NCI-H1436 (cell line): ENCODE data around the gene RGS19.

Experiments
- DNase-seq: peaks from one replicate; lab custom pipeline; 2025; lab: John Stamatoyannopoulos, UW

Gene RGS19

DNA sequence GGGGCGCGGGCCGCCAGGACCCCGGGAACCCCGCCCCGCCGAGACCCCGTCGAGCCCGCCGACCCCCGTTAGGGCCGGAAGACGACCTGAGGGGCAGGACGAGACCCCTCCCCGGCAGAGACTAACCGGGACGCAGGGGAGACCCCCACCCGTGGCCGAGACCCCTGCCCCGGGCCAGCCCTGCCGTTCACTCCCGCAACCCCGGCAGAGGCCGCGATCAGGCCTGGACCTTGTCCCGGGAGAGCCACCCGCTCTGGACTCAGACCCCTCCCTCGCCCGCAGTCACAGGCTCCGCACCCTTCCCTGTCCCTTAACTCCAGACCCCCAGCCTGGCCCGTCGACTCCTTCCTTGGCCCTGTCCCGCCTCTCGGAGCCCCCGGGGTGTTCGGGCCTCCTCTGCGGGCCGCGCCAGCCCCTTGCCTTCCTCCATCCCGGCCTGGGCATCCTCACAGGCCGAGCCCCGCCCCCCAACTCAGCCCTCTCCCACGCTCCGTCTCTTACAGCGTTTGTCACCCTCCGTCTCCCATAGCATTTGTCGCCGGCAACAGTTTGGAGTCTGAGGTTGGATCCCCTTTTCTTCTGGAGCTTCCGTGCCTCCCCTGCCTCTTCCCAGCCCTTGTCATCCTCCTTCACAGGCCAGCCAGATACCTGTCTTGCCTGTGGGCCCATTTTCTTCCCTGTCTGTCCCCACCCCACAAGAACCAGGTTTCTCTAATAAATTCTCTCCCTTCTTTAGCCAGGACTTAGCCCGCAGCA, 15.8 kb downstream of the RGS19 start:
- no peak for DNase-seq

DNA sequence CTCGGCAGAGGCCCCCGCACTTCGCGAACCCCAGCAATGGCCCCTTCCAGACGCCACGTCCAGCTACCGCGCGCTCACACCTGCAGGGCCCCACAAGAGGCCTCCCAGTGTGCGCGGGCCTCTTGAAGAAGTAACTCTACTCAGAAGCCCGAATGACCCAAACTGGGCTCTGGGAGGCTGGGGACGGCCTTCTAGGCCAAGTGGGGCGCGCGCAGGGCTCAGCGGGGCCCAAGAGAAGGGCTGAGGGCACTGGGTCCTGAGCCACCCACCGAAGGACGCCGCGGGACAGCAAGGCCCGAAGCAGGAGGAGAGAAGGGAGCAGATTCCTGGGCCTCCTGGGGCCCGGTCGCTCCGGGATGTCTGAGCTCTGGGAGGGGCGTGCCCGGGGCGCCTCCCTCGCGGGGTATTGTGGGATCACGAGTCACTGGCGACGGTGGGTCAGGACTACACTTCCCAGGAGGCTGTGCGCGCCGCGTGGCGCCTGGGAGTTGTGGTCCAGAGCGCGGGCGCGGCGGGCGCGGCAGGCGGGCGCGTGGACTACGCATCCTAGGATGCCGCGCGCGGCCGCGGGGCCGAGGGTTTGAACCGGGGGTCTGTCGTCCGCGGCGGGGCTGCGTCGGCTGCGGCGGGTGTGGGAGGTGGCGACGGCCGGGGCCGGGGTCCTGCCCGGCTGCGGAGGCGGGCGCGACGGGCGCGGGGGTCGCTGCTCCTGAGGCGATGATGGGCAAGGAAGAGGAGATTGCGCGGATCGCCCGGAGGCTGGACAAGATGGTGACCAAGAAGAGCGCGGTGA, 16.5 kb downstream of the RGS19 start, which contains the start of gene TCEA2:
TSS of gene TCEA2 (plus strand) at position 603 of the 793 bp plus-strand sequence. CDS start at position 718, 115 bp downstream.
- peak; percentile 91 for DNase-seq

DNA sequence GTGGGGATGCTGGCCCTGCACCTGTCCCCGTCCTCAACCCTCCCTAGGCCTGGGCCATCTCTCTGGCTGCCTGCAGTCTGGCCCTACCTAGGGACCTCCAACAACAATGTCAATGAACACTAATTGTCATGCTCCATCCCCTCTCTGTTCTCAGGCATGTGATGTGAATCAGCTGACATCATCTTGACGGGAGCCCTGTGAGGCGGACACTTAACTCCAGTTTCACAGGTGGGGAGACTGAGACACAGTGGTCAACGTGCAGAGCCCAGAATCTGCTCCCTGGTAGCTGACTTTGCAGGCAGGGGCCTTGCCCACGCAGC, 17.1 kb downstream of the RGS19 start:
- DNase-seq: no peak

DNA sequence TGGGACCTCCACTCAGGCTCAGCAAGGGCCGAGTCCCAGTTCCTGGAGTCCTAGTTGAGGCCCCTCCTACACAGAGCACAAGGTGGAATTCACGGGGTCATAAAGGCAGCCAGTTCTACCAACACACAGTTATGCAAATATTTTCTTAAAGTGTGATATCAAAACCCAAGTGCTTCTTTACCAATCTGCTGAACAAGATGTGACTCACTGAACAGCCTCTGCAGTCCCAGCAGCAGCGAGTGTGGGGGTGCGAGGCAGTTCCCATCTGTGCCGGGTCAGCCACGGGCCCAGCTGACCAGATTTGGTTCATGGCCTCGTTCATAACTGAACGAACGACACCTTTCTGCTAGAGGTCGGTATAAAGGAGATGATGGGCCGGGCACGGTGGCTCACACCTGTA, 20.8 kb downstream of the RGS19 start:
- no peak for DNase-seq

DNA sequence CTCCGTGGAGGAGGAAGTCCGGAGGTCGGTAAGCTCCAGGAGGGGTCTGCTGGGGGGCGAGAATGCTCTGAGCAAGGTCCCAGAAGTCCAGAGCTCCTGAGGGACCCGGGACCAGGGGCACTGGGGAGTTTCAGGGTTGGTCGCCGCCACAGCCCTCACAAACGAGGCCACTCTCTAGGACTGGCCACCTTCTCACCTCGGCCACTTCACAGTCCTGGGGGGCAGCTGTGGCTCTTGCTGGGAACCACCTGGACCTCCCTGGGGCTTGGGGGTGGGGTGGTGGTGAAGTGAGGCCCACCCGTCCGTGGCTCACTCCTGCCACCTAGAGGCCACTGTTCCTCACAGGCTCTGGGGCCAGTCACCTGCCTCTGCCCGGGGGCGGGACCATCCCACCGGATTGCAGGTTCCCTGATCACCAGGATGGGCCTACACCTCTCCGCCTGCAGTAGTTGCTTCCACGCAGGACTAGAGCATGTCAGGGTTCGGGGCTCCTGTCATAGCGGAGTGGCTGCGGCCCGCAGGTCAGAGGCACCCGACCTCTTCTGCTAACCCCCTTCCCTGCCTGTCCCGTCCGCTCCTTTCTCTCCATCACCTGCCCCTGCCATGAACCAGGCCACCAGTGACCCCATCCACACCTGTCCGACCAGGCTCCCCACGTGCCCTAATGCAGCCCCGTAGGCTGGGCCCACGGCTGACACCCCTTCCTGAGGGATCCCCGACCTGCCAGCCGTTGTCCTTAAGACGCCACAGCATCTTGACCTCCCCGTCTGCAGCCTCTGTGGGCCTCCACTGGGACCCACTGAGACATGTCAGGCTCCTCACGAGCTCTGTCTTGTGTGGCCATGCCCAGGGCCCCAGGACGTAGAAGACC, 21.5 kb downstream of the RGS19 start:
- DNase-seq: peak; percentile 69

DNA sequence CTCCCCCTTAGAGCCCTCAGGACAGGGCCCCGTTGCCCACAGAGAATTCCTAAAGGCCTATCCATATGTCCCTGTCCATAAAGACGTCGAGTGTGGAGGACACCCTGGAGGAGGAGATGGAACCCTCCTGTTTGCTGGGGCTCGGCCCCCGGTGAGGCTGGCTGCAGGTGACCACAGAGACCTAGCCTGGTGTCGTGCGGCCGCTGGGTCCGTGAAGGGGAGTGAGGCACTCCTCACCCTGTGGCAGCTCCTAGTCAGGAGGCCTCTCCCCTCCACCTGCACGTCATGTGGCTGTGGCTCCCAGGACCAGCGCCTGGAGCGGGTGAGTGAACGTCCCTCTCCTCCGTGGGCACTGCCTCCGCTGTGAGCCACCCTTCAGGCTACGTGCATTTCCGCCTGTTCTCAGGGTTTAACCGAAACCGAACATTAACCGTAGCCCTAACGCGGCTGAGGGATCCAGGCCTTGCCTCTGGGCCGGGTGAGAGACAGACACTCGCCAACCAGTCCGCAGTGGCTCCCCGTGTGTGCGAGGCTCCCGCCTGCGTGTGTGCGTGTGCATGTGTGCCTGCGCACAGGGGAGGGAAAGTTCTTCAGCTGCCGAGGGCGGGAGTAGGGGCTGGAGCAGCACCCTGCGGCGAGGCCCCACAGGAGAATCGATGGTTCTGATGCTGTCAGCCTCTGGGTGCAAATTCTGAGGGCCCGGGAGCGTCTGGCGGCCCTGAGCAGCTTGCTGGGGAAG, 22.3 kb downstream of the RGS19 start:
- no peak for DNase-seq

DNA sequence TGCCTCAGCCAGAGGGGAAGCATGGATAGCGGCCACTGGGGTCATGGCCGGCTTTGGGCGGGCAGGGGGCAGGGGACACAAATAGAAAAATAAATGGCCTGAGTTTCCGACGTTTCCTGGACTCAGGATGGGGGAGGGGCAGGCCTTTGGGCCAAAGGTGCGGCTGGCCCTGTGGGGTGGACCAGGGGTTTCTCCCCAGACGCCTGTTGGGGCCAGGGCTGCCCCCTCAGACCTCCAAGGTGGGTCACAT, 22.8 kb downstream of the RGS19 start:
- no peak for DNase-seq

DNA sequence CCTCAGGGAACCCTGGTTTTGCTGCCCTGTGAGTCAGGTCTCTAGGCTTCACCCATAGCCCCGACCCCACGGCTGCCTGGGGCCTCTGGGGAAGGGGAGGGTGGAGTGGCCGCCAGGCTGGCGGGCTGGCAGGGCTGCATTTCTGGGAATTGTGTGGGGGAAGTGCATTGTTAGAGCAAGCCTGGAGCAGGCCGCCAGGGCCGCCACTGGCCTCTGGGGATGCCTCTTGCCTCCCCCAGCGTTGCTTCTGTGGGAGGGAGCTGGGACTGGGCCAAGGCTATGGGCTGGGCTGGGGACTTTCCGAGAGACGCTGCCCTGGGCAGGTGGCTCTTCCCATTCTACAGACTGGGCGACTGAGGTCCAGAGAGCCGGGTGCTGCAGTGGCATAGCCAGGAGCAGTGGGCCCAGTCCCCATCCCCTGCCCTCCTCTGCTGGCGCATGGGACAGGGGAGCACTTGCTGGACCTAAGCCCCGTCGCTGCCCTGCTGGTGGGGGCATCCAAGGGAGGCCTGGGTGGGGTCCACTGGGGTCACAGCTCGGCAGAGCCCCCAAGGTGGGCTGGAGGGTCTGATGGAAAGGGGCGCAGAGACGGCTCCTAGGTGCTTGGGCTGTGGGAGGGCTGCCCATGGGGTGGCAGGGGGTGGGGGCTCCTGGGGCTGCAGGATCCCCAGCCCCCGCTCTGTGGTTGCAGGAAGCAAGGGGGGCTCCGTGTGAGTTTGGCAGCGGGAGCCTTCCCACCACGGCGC, 23.3 kb downstream of the RGS19 start:
- DNase-seq: no peak

DNA sequence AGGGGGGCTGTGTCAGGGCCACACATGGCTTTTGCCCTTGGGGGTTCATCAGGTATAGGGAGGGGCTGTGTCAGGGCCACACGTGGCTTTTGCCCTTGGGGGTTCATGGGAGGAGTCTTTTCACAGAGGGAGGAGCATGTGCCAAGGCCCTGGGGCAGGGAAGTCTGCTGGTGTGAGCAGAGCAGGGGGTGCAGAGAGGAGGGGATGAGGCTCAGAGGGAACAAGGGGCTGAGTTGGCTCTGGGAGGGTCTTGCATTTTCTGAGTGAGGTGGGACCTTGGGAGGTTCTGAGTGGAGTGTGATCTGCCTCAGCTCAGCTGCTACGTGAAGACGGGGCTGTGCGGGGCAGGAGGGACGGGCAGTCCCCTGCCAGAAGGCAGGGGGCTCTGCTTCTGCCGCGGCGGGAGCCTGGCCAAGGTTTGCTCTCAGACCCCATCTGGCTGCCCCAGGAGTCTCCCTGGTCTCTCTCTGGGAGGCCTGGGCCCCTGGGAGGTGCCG, 23.9 kb downstream of the RGS19 start:
- no peak for DNase-seq

DNA sequence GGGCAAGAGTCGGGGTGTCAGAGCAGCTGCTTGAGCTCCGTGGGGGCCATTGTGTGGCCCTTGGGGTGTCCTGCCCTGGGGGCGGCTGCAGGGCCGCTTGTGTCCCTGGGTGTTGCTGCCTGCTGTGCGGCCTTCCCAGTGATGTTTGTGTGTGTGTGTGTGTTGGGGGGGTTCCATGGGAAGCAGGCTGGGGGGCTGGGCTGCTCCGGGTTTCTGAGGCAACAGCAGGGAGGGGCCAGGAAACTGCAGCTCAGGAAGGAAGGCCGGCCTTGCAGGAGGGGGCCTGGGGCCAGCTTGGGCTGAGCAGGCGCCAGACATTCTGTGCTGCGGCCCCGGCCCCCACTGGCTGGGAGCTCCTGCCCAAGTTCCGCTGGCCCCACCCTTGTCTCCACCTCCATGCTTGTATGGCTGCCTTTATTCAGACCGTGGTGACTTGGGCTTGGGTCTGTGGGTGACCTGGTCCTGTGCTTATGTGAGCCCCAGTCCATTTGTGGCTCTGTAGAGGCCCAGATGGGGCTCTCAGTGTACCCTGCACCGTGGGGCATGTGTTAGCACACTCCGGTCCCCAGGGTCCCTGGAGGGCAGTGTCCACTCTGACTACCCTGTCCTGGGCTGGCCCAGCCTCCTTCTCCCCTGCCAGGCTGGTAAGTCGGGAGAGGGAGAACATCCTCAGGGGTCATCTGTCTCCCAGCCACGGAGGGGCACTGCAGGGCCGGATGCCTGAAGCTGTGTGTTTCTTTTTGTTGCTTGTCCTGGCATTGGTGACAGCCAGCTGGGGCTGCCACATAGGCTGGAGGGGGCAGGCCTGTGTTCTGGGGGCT, 25.3 kb downstream of the RGS19 start:
- DNase-seq: no peak

DNA sequence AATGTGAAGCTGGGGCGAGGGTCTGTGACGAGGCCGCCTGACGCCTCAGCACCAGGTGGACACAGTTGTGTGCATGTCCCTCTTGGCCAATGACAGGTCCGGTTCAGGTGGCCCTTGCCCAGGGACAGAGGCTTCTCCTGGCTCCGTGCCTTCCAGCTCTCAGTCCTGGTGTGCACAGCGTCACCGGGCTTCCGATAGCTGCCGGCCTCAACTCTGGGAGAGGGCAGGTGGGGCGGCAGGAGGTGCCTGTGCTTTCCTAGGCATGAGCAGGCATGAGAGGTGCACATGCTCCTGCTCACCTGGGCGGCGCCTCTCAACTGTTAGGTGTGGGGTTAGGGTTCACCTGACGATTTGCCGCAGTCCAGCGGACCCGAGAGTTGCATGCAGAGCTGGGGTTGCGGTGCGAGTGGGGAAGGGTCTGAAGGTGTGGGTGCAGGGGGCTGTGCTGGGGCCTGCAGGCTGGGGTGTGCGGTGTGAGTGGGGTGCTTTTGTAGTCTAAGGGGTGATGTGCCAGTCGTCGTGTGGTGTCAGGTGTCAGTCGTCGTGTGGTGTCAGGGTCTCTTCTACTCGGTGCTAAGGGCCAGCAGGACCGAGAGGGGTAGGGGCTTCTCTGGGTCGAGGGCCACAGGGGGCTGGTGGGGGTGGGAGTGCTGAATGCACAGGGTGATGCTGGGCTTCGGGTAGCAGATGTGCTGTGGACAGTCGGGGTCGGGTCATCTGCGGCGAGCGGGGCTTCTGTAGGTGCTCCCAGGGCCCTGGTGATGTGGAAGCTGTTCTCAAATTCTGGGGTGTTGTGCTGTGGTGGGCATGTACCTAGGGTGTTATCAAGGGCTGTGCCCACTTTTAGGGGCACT, 26.1 kb downstream of the RGS19 start:
- no peak for DNase-seq

DNA sequence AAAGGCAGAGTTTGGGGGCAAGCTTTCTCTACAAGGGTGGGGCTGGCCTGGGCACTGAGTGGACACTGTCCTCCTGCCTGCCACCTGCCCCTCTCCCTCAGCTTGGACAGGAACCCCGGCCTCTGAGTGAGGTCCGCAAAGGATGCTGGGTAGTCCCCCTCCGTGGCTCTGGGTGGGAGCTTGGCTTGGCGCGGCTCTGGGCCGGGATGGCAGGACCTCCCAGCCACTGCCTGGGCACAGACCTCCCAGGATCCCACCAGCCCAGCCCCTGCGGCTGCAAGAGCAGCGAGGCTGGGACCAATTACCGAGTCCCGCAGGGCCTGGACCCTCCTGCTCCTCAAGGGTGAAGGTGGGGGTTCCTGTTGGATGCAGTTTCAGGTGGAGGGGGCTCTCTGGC, 27.0 kb downstream of the RGS19 start:
- DNase-seq: no peak

DNA sequence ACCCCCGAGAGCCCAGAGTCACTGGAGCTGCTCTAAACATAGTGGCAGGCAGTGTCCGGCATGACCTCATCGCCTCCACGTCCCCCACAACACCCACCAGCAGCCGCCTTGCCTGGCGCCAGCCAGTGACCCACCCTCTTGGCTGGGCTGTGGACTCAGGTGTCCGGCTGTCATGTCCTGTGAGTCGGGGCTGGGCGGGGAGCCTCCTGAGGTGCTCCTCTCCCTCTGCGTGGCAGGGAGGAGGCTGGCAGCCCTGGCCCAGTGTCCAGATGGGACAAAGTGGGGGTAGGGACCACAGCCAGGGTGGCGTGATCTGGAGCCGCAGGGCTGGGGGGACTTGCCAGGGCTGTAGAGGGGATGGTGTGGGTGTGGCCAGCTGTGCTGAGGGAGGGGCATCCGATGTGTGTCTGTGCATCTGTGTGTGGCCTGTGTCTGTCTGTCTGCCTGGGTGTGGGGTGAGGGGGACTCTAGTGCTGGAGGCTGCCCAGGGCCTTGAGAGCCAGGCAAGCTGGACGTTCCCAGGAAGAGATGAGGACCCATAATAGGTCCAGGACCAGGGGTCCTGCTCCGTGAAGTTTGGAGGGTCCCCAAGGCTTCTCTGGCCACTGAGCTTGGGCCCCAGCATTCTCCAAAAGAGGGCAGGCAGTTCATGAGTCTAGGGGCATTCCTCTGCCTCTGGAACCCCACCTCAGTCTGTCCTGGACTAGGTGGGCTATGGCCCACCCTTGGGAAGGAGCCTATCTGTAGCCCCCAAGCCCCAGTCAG, 27.6 kb downstream of the RGS19 start:
- DNase-seq: no peak

DNA sequence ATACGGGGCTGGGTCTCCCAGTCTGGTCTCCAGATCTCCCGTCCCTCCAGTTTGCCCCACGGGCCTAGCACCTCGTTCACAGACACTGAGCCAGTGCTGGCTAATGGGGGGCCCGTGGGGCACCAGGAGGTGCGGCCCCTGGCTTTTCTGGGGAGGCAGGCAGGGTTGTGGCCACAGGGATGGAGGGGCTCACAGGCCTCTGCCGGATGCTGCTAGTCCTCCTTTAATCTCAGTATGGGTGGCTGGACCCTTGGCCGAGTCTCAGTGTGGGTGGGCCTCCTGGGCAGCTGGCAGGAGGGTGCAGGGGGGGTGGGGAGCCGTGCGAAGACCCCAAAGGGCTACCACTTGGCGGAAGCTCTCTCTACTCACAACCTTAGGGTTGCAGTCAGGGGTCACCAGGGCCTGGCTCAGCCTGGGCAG, 28.3 kb downstream of the RGS19 start:
- no peak for DNase-seq

DNA sequence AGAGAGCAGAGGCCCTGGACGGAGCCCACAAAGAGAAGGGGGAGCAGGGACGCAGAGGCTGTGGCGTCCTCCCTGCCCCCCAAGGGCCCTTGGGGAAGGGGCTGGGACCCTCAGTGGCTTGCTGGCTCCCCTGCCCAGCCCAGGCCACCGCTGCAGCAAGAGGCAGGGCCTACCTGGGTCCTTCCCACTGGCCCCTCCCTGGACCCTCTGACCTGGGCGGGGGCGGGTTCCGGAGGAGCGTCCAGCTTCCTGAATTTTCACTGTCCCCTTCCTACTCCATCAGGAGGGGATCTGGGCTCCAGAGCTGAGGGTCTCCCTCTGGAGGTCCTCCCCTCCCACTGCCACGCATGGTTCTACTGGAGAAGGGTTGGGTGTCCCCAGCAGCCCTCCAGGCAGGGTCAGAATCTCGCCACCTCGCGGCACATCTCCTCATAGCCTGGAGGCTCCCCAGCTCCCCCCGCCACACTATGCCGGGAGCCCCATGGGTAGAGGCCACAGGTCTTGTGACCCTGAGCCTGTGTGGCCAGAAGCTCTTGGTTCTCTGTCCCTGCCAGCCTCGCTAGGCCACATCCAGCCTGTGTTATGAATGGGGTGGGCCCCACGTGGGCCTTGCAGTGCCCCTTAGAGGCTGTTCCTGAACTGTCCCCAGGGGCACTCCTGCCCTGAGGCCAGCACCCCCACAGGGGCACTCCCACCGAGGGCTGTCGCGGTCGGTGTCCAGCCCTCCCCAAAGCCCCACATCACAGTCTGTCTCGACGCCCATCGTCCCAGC, 28.9 kb downstream of the RGS19 start:
- DNase-seq: no peak

DNA sequence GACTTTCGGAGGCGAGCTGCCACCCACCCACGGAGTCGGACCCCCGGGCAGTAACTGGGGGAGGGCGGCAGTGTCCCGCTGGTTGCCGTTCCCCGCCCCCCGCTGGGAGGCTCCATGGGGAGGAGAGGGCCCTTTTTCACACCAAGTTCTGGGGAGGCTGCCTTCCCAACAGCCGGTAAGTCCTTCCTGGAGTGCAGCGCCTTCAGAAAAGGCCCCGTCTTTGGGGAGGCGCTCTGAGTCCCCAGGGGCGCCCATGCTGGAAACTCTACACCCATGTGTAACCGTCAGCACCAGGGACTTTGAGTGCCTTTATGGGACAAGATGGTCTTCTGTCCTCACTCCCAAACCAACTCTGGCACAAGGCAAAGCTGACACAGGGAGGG, 29.4 kb downstream of the RGS19 start:
- no peak for DNase-seq

DNA sequence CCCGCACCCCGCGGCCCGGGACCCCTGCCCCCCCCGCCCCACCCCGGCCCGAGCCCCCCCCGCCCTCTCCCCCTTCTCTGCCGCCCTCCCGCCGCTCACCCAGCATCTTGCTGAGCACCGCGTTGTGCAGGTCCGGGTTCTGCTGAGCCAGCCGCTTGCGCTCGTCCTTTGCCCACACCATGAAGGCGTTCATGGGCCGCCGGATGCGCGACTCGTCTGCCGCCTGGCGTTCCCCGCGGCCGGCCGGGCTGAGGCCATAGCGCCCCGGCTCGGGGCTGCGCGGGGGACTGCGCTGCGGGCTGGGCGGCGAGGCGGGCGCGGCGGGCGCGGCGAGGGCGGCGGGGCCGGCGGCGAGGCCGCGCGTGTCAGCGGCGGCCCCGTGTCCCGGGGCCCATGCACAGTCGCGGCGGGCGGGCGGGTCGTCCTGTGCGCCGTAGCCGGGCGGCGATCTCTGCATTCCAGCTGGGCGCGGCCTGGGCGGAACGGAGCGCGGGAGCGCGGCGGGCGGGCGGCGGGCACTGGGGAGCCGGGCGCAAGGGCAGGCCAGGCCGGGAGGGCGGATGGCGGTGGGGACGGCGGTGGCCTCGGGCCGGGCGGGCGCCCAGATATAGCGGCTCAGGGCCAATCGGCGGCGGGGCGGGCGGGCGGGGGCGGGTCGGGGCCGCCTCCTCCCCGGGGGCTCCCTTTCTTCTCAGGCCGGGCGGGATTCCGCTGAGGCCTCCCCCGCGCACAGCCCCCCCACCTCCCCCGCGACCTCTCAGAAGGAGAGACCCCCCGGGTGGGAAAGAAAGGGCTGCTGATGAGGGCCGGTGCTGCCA, 30.0 kb downstream of the RGS19 start, which contains the start of gene SOX18:
TSS of gene SOX18 (minus strand) at position 580 of the 818 bp plus-strand sequence. CDS start at position 457, 123 bp downstream.
- DNase-seq: no peak
